ENCODE measurements around the gene CBFB. TPM values are rescaled to one million over a fixed set of nuclear protein-coding genes. Genes with fewer than 3 reads are reported as not detected.
A peak's percentile ranks its signal among the peaks of the same experiment; 100 is the strongest.

CBFB gene
- total and polyA plus RNA-seq, 9 of the 15 experiments (the other 6 are each of a cell fraction or from before 2014, with no cell fraction given): 22.0 to 112 (median 66.5) TPM

GRCh38 chr16:67029254-67030096 is 526 bp downstream of the CBFB start (continued):
- TF ChIP-seq ZBTB40 (IDR thresholded peaks at IDR 0.05) (no peak; the same call in 1 of the 2 replicates), ZBTB40 (CRISPR knock-in tag; IDR thresholded peaks at IDR 0.05) (no peak), SP1 (CRISPR knock-in tag; IDR thresholded peaks at IDR 0.05) (no peak), SMAD4 (CRISPR knock-in tag; conservative IDR thresholded peaks at IDR 0.05) (peak; percentile 82), ZNF253 (CRISPR knock-in tag; conservative IDR thresholded peaks at IDR 0.05) (no peak), CREB5 (CRISPR knock-in tag; IDR thresholded peaks at IDR 0.05) (no peak), ZNF324 (CRISPR knock-in tag; IDR thresholded peaks at IDR 0.05) (no peak), SMARCA4 (IDR thresholded peaks at IDR 0.05) (no peak), EP400 (IDR thresholded peaks at IDR 0.05) (0 out of 2 replicates have a peak, but pooled peaks have one; percentile 29), HDAC2 (IDR thresholded peaks at IDR 0.05) (no peak), LEF1 (IDR thresholded peaks at IDR 0.05) (no peak), ZNF347 (CRISPR knock-in tag; IDR thresholded peaks at IDR 0.05; ENCODE audit: low read depth) (no peak), MTA2 (IDR thresholded peaks at IDR 0.05; ENCODE audit: low read depth) (no peak), MEF2D (tag; conservative IDR thresholded peaks at IDR 0.05; ENCODE audit: low read depth) (no peak), FOS (IDR thresholded peaks at IDR 0.05; ENCODE audit: extremely low read depth, insufficient read length) (no peak), FIP1L1 (IDR thresholded peaks at IDR 0.05; ENCODE audit: low read depth, low read length, poor library complexity, severe bottlenecking) (peak; percentile 56), RNF2 (IDR thresholded peaks at IDR 0.05) (no peak), PHF21A (IDR thresholded peaks at IDR 0.05; ENCODE audit: borderline replicate concordance, low read depth) (no peak)
